PC-3 (cell line): Measurements from ENCODE around the gene LIN54.

ENCODE experiments used
- EZH2 ChIP-seq: fragments of 300-600 bp; sonication (generic); IDR thresholded peaks from one replicate; pipeline ENCODE4 v1.6.1; 2017; ENCODE audit warnings: antibody characterized with exemption, mild to moderate bottlenecking, low read length; ENCODE audit not compliant: unreplicated experiment
- EZH2phosphoT487 ChIP-seq: fragments of 300-600 bp; sonication (generic); IDR thresholded peaks from 2 replicates; pipeline ENCODE4 v1.6.1; 2018; ENCODE audit warnings: mild to moderate bottlenecking, antibody characterized with exemption, low read length, borderline replicate concordance
- TF ChIP-seq, protein P1 (sequence below): fragments of 300-600 bp; sonication (generic); conservative IDR thresholded peaks from 2 replicates; pipeline ENCODE4 v1.5.1; 2017; ENCODE audit warnings: antibody characterized with exemption, low read depth, mild to moderate bottlenecking, low read length

DNA sequence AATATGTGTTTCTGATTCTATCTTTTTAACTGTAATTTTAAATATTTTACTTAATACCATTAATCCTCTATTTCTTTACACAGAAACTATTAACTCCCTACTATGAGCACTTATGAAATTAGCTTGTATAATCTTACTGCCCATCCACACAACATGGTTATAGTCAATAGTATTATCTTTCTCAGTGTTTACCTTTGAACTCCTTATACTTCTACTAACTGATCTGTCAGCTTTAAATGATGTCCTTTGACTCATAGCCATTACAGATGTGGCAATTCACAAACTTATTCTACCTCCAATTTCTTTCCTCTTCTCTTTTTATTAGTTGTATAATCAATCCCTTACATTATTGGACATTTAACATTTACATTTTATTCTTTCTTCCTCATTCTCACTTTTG, 125.2 kb downstream of the LIN54 start:
- TF ChIP-seq, protein P1, sequence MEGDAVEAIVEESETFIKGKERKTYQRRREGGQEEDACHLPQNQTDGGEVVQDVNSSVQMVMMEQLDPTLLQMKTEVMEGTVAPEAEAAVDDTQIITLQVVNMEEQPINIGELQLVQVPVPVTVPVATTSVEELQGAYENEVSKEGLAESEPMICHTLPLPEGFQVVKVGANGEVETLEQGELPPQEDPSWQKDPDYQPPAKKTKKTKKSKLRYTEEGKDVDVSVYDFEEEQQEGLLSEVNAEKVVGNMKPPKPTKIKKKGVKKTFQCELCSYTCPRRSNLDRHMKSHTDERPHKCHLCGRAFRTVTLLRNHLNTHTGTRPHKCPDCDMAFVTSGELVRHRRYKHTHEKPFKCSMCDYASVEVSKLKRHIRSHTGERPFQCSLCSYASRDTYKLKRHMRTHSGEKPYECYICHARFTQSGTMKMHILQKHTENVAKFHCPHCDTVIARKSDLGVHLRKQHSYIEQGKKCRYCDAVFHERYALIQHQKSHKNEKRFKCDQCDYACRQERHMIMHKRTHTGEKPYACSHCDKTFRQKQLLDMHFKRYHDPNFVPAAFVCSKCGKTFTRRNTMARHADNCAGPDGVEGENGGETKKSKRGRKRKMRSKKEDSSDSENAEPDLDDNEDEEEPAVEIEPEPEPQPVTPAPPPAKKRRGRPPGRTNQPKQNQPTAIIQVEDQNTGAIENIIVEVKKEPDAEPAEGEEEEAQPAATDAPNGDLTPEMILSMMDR: no peak
- no peak for TF ChIP-seq EZH2phosphoT487
- TF ChIP-seq EZH2: no peak
